ENCODE results near the gene INTS13.
"Not testable (repeated sequence)": the region's sequence is repeated elsewhere in the genome, so short reads cannot be mapped to it uniquely, and the experiment has no call there.

INTS13 gene, protein sequence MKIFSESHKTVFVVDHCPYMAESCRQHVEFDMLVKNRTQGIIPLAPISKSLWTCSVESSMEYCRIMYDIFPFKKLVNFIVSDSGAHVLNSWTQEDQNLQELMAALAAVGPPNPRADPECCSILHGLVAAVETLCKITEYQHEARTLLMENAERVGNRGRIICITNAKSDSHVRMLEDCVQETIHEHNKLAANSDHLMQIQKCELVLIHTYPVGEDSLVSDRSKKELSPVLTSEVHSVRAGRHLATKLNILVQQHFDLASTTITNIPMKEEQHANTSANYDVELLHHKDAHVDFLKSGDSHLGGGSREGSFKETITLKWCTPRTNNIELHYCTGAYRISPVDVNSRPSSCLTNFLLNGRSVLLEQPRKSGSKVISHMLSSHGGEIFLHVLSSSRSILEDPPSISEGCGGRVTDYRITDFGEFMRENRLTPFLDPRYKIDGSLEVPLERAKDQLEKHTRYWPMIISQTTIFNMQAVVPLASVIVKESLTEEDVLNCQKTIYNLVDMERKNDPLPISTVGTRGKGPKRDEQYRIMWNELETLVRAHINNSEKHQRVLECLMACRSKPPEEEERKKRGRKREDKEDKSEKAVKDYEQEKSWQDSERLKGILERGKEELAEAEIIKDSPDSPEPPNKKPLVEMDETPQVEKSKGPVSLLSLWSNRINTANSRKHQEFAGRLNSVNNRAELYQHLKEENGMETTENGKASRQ

GRCh38 chr12:26937863-26938700 lies at the start of gene INTS13, which contains the start of gene FGFR1OP2:
TSS of gene INTS13 (minus strand) at chr12:26937981. CDS start at chr12:26936803, 1,178 bp downstream.
TSS of gene FGFR1OP2 (plus strand) at chr12:26938470. CDS start at chr12:26954159, 15,689 bp downstream.
- DNase-seq: peak; percentile 98

GRCh38 chr12:26982866-26983265 lies 45.1 kb upstream of the INTS13 start:
- no peak for DNase-seq

DNA sequence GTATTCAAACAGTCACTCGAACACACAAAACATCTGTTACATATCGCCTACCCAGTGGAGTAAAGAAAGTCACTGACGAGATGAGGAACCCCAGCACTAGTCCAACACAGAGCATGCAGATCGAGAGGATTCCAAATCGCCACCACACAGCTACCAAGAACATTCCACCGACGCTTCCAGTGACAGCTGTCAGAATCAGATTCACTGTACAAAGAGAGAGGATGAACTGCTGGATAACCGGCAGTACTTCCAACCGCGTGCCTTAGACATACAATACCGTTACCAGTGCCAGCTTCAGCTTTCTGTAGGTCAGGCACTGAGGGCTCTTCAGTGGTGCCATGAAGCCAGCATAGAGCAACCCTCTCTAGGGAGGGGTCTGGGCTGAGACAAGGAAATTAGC lies 42.0 kb upstream of the INTS13 start:
- DNase-seq: no peak

- DNase-seq: no peak
Observed at GRCh38 chr12:26978801-26979200, 41.0 kb upstream of the INTS13 start.

DNA sequence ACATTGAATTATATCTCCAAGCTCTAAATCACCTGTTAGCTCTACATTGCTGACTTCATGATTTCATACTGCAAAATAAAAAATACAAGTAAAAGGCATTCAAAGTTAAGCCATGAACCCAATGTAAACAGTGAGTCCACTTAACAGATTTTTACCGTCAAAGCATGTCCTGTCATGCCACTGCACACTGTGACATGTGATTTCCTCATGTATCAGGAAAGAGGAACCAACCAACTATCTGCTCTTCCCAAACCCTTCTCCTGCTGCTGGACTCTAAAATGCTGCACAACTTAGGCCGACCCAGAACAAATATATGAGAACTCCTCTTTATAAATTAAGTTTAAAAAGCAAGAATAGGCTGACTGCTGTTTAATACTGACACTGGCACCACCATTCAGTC lies 38.9 kb upstream of the INTS13 start:
- no peak for DNase-seq

- DNase-seq: peak; percentile 63 to 78
Observed at GRCh38 chr12:26971963-26972362, 34.2 kb upstream of the INTS13 start.

GRCh38 chr12:26970136-26970535 lies 32.4 kb upstream of the INTS13 start:
- no peak for DNase-seq

GRCh38 chr12:26966842-26967241 lies 29.1 kb upstream of the INTS13 start:
- no peak for DNase-seq

DNA sequence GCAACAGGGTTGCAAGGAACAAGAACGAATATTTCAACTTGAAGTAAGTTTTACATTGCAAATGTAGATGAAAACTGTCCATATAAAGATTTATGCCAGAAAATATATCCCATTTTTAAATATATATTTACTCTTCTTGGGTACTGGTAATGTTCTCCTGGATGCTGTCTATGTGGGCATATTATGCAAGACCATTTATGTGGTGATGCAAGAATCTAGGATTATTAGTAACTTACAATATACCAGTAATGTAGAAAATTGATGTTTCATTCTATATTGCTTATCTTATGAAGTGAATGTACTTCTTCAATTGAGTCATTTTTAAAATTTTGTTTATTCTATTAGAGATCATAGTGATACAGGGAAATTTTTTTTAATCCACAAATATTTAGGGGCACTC lies 25.6 kb upstream of the INTS13 start:
- no peak for DNase-seq

- no peak for DNase-seq
Observed at GRCh38 chr12:26961803-26962202, 24.0 kb upstream of the INTS13 start.

- not testable (repeated sequence) for DNase-seq
Observed at GRCh38 chr12:26961391-26961790, 23.6 kb upstream of the INTS13 start.

- no peak for DNase-seq
Observed at GRCh38 chr12:26954027-26954426, 16.2 kb upstream of the INTS13 start.

- peak in 1 of 2 donors; percentile 44 for DNase-seq
Observed at GRCh38 chr12:26953447-26953846, 15.7 kb upstream of the INTS13 start.

- DNase-seq: no peak
Observed at GRCh38 chr12:26948309-26948708, 10.5 kb upstream of the INTS13 start.

DNA sequence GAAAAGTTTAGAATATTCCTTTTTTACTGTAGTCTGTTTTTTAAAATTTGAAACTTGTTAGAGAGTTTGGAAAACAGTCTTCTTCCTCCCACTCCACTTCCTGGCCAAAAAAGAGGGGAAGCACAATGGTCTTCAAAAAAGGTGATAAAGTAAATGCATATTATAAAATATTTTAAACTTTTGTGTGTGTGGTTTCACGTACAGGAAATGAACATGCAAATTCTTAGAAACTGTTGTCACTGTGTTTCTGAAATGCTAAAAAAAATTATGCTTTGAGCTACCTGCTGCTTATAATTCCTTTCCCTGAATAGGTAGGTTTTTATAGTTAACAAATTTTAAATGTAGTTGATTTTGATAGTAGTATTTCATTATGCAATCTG lies 3.4 kb upstream of the INTS13 start:
- peak in 1 of 2 donors; percentile 68 for DNase-seq

DNA sequence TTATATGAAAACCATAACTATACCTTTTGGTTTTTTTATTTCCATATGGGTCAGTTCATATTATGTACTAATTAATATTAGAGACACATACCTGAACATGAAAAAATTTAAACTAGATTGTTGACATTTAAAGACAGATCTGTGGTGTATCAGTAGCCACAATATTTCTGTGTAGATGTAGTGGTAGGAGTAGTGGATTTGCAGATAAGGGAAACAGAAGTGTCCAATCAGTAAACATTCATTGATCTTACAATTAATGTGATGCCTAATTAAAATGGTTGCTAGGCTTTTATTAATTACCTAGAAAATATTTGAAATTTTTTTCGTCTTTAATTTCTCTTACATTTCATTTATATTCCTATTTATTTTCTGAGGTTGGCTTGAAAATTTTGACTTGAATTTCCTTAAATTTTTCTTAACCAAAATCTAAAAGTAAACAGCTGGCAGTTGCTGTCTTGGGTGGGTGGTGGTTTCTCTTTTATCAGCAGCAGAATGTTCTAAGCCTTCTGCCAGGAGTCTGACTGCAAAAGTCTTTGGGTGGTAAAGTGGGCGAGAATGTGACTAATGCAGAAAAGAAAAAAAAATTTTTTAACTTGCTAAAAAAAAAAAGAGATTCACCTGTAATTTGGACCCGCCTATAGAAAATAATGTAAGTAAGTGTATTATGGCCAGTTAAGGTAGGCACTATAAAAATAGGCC lies 2.9 kb upstream of the INTS13 start:
- DNase-seq: peak in 1 of 2 donors; percentile 62

DNA sequence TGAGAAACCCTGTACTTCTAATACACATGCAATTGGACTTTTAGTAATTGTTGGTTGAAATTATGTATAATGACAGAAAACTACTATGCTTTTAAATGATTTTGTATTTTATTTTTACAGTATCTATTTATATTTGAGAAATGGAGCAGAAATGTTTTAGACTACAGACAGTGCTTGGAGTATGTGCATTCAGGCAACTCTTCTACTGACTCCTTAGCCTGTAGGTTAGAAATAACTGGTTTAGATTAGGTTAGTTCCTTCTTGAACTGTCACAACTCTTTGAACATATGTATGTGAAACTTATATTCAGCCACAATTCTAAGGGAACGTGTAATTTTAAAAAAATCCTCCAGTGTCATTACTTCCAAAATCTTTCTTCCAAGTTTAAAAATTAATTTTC lies 2.2 kb upstream of the INTS13 start:
- DNase-seq: no peak

GRCh38 chr12:26939192-26939832 lies 1.5 kb upstream of the INTS13 start:
- DNase-seq: peak in 1 of 2 donors; percentile 30

DNA sequence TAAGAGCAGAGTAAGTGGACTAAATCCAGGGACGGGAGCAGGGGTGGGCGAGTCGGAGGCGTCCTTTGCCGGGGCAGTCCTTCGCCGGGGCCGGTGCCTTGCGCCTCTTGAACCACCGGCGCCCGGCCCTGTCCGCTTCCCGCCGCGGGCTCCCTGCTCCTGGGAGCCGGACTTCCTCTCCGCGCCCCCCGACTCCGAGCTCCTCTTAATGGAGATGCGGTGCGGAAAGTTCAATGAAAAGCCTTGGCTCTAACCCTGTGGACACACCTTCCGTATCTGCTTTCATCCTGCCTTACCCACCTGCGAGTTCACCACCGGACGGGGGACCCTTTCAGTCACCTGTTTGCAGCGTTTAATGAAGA lies 901 bp upstream of the INTS13 start:
- DNase-seq: peak in 1 of 2 donors; percentile 42

DNA sequence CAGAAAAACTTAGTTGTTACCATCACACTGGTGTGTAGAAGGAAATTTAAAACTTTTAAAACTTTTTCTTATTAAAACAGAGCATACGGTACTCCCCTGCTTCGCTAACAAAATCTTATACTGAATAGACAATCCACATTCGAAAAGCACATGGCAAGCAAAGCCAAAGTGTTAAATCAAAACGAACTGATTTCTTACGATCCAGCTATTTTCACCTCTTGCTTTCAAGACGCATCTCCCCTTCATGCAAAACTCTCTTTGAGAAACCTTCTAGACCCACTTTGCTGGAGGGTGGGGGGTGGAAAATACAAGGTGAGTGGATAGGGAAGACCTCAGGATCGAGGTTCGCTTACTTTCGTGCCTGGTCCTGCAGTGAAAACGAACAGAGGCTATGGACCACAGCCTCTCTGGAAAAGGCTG lies 328 bp downstream of the INTS13 start:
- DNase-seq: no peak

GRCh38 chr12:26936559-26937442 lies 980 bp downstream of the INTS13 start:
- DNase-seq: peak in 1 of 2 donors; percentile 63

All from CD4-positive, alpha-beta T cell treated with Interleukin-4 for 1 hour (primary cell).